Daoy (cell line): ENCODE measurements around the gene LRRC56. TPM values are rescaled to one million over a fixed set of nuclear protein-coding genes. Genes with fewer than 3 reads are reported as not detected.
"Not testable (repeated sequence)": the region's sequence is repeated elsewhere in the genome, so short reads cannot be mapped to it uniquely, and the experiment has no call there.

Source experiments
- DNase-seq: peaks from one replicate; pipeline ENCODE4 v3.0.0-alpha.2; 2015; ENCODE audit warnings: low read depth
- total RNA-seq: library from RNA; depleted of rRNA; stranded (reverse); fragments of >200 nt; shearing (Covaris generic); gene quantifications from 2 replicates; pipeline ENCODE4 v1.2.3, GENCODE V29; 2014

LRRC56 gene
- total RNA-seq, 1 experiment from 2014 or later, result 0.11 TPM

- DNase-seq, result not testable (repeated sequence)
Measured at GRCh38 chr11:574031-574570, 36.8 kb downstream of the LRRC56 start.

GRCh38 chr11:574632-575312 is 37.4 kb downstream of the LRRC56 start:
- no peak for DNase-seq

GRCh38 chr11:575313-575995 is 38.1 kb downstream of the LRRC56 start:
- no peak for DNase-seq

GRCh38 chr11:575996-576768 is 38.9 kb downstream of the LRRC56 start, which contains the start of gene PHRF1:
Gene PHRF1, plus strand, starts transcription at chr11:576470. Its CDS starts 5,043 bp downstream, at chr11:581513.
- DNase-seq, result peak; percentile 94

- DNase-seq, result no peak
Measured at GRCh38 chr11:576811-577610, 39.7 kb downstream of the LRRC56 start.

- DNase-seq, result no peak
Measured at GRCh38 chr11:577611-577894, 40.2 kb downstream of the LRRC56 start.

GRCh38 chr11:578276-579035 is 41.1 kb downstream of the LRRC56 start:
- no peak for DNase-seq

GRCh38 chr11:579830-580601 is 42.7 kb downstream of the LRRC56 start:
- DNase-seq, result no peak

GRCh38 chr11:581342-581741 is 44.0 kb downstream of the LRRC56 start:
- no peak for DNase-seq

GRCh38 chr11:581752-582151 is 44.4 kb downstream of the LRRC56 start:
- DNase-seq, result no peak

GRCh38 chr11:584287-584686 is 47.0 kb downstream of the LRRC56 start:
- DNase-seq, result no peak

GRCh38 chr11:586376-587316 is 49.3 kb downstream of the LRRC56 start:
- no peak for DNase-seq

GRCh38 chr11:587546-587945 is 50.2 kb downstream of the LRRC56 start:
- DNase-seq, result no peak

GRCh38 chr11:587978-588380 is 50.7 kb downstream of the LRRC56 start:
- no peak for DNase-seq

- no peak for DNase-seq
Measured at GRCh38 chr11:589798-590197, 52.5 kb downstream of the LRRC56 start.

GRCh38 chr11:590997-591396 is 53.7 kb downstream of the LRRC56 start:
- no peak for DNase-seq

- DNase-seq, result no peak
Measured at GRCh38 chr11:592501-592900, 55.2 kb downstream of the LRRC56 start.

- DNase-seq, result no peak
Measured at GRCh38 chr11:592918-593317, 55.6 kb downstream of the LRRC56 start.

GRCh38 chr11:593347-593746 is 56.0 kb downstream of the LRRC56 start:
- no peak for DNase-seq
